Thyroid gland (tissue), 4 donors: ENCODE measurements around the gene CA7. TPM values are rescaled to one million over a fixed set of nuclear protein-coding genes. Genes with fewer than 3 reads are reported as not detected.

Experiments used
- DNase-seq, 2 donors: peaks; one replicate each; pipeline ENCODE4 v3.0.0-alpha.2; 2019
- H3K27ac ChIP-seq, 3 donors: fragments of 200-600 bp; sonication (generic); 1 replicate in 2 of 3; 2 replicates in 1 of 3; pipeline ENCODE4 v1.5.1; 2016 to 2019; ENCODE audit warnings: mild to moderate bottlenecking in 1 of 3, moderate library complexity in 1 of 3
- H3K27me3 ChIP-seq: fragments of 200-600 bp; sonication (generic); one replicate; pipeline ENCODE4 v1.5.1; 2019
- H3K36me3 ChIP-seq, 2 donors: fragments of 200-600 bp; sonication (generic); one replicate each; pipeline ENCODE4 v1.5.1; 2016 to 2019
- H3K4me1 ChIP-seq, 2 donors: fragments of 200-600 bp; sonication (generic); one replicate each; pipeline ENCODE4 v1.5.1; 2017 to 2019
- H3K4me3 ChIP-seq, 3 donors: fragments of 200-600 bp; sonication (generic); replicated peaks in 1 of 3; 1 replicate in 2 of 3; 2 replicates in 1 of 3; pipeline ENCODE4 v1.5.1; 2016; ENCODE audit warnings: mild to moderate bottlenecking in 1 of 3
- H3K9me3 ChIP-seq: fragments of 200-600 bp; sonication (generic); one replicate; pipeline ENCODE4 v1.5.1; 2017
- CTCF ChIP-seq, 6 experiments: fragments of 200-600 bp in 3 of 6; fragments of 450-650 bp in 3 of 6; sonication (generic) in 3 of 6; IDR thresholded peaks; one replicate each; pipeline ENCODE4 v1.5.1; 2016 to 2019; ENCODE audit warnings: antibody characterized with exemption in 6 of 6, mild to moderate bottlenecking in 2 of 6, inconsistent platforms in 1 of 6, moderate library complexity in 1 of 6
- POLR2A ChIP-seq, 2 donors: fragments of 450-650 bp; IDR thresholded peaks; one replicate each; pipeline ENCODE4 v1.6.1; 2017; ENCODE audit warnings: antibody characterized with exemption in 2 of 2, mild to moderate bottlenecking in 2 of 2, moderate library complexity in 1 of 2
- WGBS, 2 donors: methylation state at CpG; one replicate each; pipeline ENCODE4 v1.1.5; 2017; 5-methylcytosine and 5-hydroxymethylcytosine counted together
- intact Hi-C: fragments of 100-400 bp; cut with DNase I; formaldehyde crosslinking; loops from one replicate; pipeline ENCODE4 v1.15.1; 2023
- total RNA-seq, 4 donors: library from RNA; depleted of rRNA; stranded (reverse); fragments of >200 nt; gene quantifications; one replicate each; pipeline ENCODE4 v1.2.3, GENCODE V29; 2016

The CA7 gene
- total RNA-seq, 4 donors from 2014 or later: 0.46 TPM; not detected in 3

GRCh38 chr16:66845080-66845410 lies 831 bp downstream of the CA7 start:
- TF ChIP-seq CTCF (IDR thresholded peaks at IDR 0.05) (no peak), POLR2A (IDR thresholded peaks at IDR 0.05) (no peak)
- Histone ChIP-seq H3K4me1 (peaks cover 10 to 12% of the 10 kb centered on the region in 2 donors), H3K9me3 (no peaks in the 10 kb centered on the region), H3K27me3 (peaks cover 7% of the 10 kb centered on the region), H3K4me3 (peak overlapping the region in 1 of 3 donors; percentile 27), H3K36me3 (no peaks in the 10 kb centered on the region), H3K27ac (no peak overlapping the region)
- WGBS, 2 donors: 19 to 59% methylated on average over 2 to 10 of the region's 10 CpGs
- no peak for DNase-seq
- intact Hi-C loops: no loop called here

GRCh38 chr16:66845791-66846221 lies 1.6 kb downstream of the CA7 start:
- Histone ChIP-seq H3K4me1 (peaks cover 10 to 12% of the 10 kb centered on the region in 2 donors), H3K9me3 (no peaks in the 10 kb centered on the region), H3K27ac (no peak overlapping the region), H3K4me3 (no peak overlapping the region), H3K36me3 (no peaks in the 10 kb centered on the region), H3K27me3 (peaks cover 7% of the 10 kb centered on the region)
- intact Hi-C loops: no loop called here
- DNase-seq: no peak
- TF ChIP-seq POLR2A (IDR thresholded peaks at IDR 0.05) (no peak), CTCF (IDR thresholded peaks at IDR 0.05) (no peak)
- WGBS, 2 donors: 48 to 75% methylated on average over 7 to 9 of the region's 9 CpGs

DNA sequence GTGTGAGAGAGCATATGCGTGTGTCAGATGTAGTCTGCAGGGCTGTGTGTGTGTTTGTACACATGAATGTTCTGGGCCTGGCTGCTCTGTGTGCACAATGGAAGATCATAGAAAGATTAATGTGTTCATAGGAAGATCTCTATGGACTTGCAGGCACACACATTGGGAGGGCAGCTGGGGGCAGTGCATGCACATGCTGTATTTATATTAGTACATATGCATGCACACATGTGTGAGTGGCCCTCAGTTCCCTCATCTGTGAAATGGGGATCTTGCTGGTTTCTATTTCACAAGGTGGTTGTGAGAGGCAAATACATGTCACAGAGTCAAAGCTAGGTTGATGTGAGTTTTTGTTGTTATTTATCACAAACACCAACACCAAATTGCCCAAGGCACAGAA lies 2.1 kb downstream of the CA7 start:
- intact Hi-C loops: no loop called here
- H3K27ac ChIP-seq: no peak overlapping the region
- no peak overlapping the region for H3K4me3 ChIP-seq
- H3K9me3 ChIP-seq: no peaks in the 10 kb centered on the region
- H3K4me1 ChIP-seq: peaks cover 10 to 12% of the 10 kb centered on the region in 2 donors
- TF ChIP-seq CTCF (IDR thresholded peaks at IDR 0.05) (no peak), POLR2A (IDR thresholded peaks at IDR 0.05) (no peak)
- no peaks in the 10 kb centered on the region for H3K36me3 ChIP-seq
- no peak for DNase-seq
- peaks cover 7% of the 10 kb centered on the region for H3K27me3 ChIP-seq
- WGBS, 2 donors: 91 to 100% methylated on average over 1 of the region's 1 CpG

DNA sequence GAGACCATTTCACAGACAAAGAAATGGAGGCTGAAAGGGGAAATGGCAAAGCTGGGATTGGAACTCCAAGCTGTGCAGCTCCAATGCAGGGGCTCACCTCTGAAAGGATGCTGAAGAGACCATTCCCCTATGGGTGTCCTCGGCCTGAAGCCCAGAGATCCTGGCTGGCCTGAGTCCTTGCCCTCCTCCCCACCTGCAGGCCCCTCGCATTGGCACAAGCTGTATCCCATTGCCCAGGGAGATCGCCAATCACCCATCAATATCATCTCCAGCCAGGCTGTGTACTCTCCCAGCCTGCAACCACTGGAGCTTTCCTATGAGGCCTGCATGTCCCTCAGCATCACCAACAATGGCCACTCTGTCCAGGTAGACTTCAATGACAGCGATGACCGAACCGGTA lies 2.6 kb downstream of the CA7 start:
- no peak overlapping the region for H3K4me3 ChIP-seq
- H3K36me3 ChIP-seq: no peaks in the 10 kb centered on the region
- intact Hi-C loops: no loop called here
- H3K9me3 ChIP-seq: no peaks in the 10 kb centered on the region
- TF ChIP-seq POLR2A (IDR thresholded peaks at IDR 0.05) (no peak), CTCF (IDR thresholded peaks at IDR 0.05) (no peak)
- H3K27ac ChIP-seq: no peak overlapping the region
- H3K27me3 ChIP-seq: peaks cover 7% of the 10 kb centered on the region
- peaks cover 10 to 12% of the 10 kb centered on the region in 2 donors for H3K4me1 ChIP-seq
- no peak for DNase-seq
- 96% methylated on average over 6 of the region's 6 CpGs for WGBS, 2 donors

GRCh38 chr16:66847533-66848067 lies 3.4 kb downstream of the CA7 start:
- Histone ChIP-seq H3K4me1 (peaks cover 10 to 12% of the 10 kb centered on the region in 2 donors), H3K4me3 (no peak overlapping the region), H3K27me3 (peaks cover 7% of the 10 kb centered on the region), H3K27ac (no peak overlapping the region), H3K9me3 (no peaks in the 10 kb centered on the region), H3K36me3 (no peaks in the 10 kb centered on the region)
- no peak for DNase-seq
- intact Hi-C loops: no loop called here
- 88 to 93% methylated on average over 6 of the region's 6 CpGs for WGBS, 2 donors
- TF ChIP-seq CTCF (IDR thresholded peaks at IDR 0.05) (no peak), POLR2A (IDR thresholded peaks at IDR 0.05) (no peak)
